ENCODE results near the gene NCBP3. TPM values are rescaled to one million over a fixed set of nuclear protein-coding genes. Genes with fewer than 3 reads are reported as not detected.

Gene NCBP3
- total RNA-seq, 1 donor, result 21.4 TPM

- no peaks in the 10 kb centered on the region for H3K79me2 ChIP-seq (ENCODE audit: insufficient read depth, low read length)
- H3K36me3 ChIP-seq (ENCODE audit: insufficient read depth, low read length), result peaks cover 13% of the 10 kb centered on the region
- peaks cover 61% of the 10 kb centered on the region for H3K4me1 ChIP-seq (ENCODE audit: insufficient read depth, low read length)
- no peaks in the 10 kb centered on the region for H3K9me3 ChIP-seq (ENCODE audit: low read depth, low read length)
- H3K4me3 ChIP-seq (ENCODE audit: insufficient read depth, low read length), result peak overlapping the region; percentile 9
- H2AFZ ChIP-seq (ENCODE audit: low read length), result no peak overlapping the region
- peak; percentile 61 for DNase-seq (ENCODE audit: insufficient read length, low spot score, missing footprints)
- peak overlapping the region; percentile 55 for H3K4me2 ChIP-seq (ENCODE audit: insufficient read depth, low read length)
- H3K27me3 ChIP-seq (ENCODE audit: insufficient read depth, low read length), result no peaks in the 10 kb centered on the region
- no peaks in the 10 kb centered on the region for H4K20me1 ChIP-seq (ENCODE audit: insufficient read depth, low read length)
- TF ChIP-seq, protein P1, sequence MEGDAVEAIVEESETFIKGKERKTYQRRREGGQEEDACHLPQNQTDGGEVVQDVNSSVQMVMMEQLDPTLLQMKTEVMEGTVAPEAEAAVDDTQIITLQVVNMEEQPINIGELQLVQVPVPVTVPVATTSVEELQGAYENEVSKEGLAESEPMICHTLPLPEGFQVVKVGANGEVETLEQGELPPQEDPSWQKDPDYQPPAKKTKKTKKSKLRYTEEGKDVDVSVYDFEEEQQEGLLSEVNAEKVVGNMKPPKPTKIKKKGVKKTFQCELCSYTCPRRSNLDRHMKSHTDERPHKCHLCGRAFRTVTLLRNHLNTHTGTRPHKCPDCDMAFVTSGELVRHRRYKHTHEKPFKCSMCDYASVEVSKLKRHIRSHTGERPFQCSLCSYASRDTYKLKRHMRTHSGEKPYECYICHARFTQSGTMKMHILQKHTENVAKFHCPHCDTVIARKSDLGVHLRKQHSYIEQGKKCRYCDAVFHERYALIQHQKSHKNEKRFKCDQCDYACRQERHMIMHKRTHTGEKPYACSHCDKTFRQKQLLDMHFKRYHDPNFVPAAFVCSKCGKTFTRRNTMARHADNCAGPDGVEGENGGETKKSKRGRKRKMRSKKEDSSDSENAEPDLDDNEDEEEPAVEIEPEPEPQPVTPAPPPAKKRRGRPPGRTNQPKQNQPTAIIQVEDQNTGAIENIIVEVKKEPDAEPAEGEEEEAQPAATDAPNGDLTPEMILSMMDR (IDR thresholded peaks at IDR 0.05; ENCODE audit: extremely low read depth, low read depth, low read length), result no peak
- H3K27ac ChIP-seq (ENCODE audit: low read depth, low read length), result peak overlapping the region; percentile 99
Measured at GRCh38 chr17:3803308-3803640, 42.8 kb downstream of the NCBP3 start.

- peak overlapping the region; percentile 55 for H3K4me2 ChIP-seq (ENCODE audit: insufficient read depth, low read length)
Measured at GRCh38 chr17:3802461-3803307, 43.4 kb downstream of the NCBP3 start.

GRCh38 chr17:3801792-3802191 lies 44.3 kb downstream of the NCBP3 start:
- peaks cover 5% of the 10 kb centered on the region for H3K36me3 ChIP-seq (ENCODE audit: insufficient read depth, low read length)
- no peaks in the 10 kb centered on the region for H4K20me1 ChIP-seq (ENCODE audit: insufficient read depth, low read length)
- peak; percentile 46 for DNase-seq (ENCODE audit: insufficient read length, low spot score, missing footprints)
- no peaks in the 10 kb centered on the region for H3K9me3 ChIP-seq (ENCODE audit: low read depth, low read length)
- H3K27me3 ChIP-seq (ENCODE audit: insufficient read depth, low read length), result no peaks in the 10 kb centered on the region
- H2AFZ ChIP-seq (ENCODE audit: low read length), result no peak overlapping the region
- no peaks in the 10 kb centered on the region for H3K79me2 ChIP-seq (ENCODE audit: insufficient read depth, low read length)
- H3K4me3 ChIP-seq (ENCODE audit: insufficient read depth, low read length), result no peak overlapping the region
- peaks cover 58% of the 10 kb centered on the region for H3K4me1 ChIP-seq (ENCODE audit: insufficient read depth, low read length)
- H3K27ac ChIP-seq (ENCODE audit: low read depth, low read length), result peak overlapping the region; percentile 99
- TF ChIP-seq, protein P1 (IDR thresholded peaks at IDR 0.05; ENCODE audit: extremely low read depth, low read depth, low read length), result no peak
- peak overlapping the region; percentile 55 for H3K4me2 ChIP-seq (ENCODE audit: insufficient read depth, low read length)

More at GRCh38 chr17:3802461-3803307, 43.4 kb downstream of the NCBP3 start:
- no peaks in the 10 kb centered on the region for H3K27me3 ChIP-seq (ENCODE audit: insufficient read depth, low read length)
- H3K36me3 ChIP-seq (ENCODE audit: insufficient read depth, low read length), result peaks cover 13% of the 10 kb centered on the region
- peak overlapping the region; percentile 25 for H3K4me3 ChIP-seq (ENCODE audit: insufficient read depth, low read length)
- H3K79me2 ChIP-seq (ENCODE audit: insufficient read depth, low read length), result no peaks in the 10 kb centered on the region
- TF ChIP-seq, protein P1 (IDR thresholded peaks at IDR 0.05; ENCODE audit: extremely low read depth, low read depth, low read length), result peak; percentile 5
- peak overlapping the region; percentile 99 for H3K27ac ChIP-seq (ENCODE audit: low read depth, low read length)
- H4K20me1 ChIP-seq (ENCODE audit: insufficient read depth, low read length), result no peaks in the 10 kb centered on the region
- H2AFZ ChIP-seq (ENCODE audit: low read length), result peak overlapping the region; percentile 66
- peak; percentile 93 for DNase-seq (ENCODE audit: insufficient read length, low spot score, missing footprints)
- no peaks in the 10 kb centered on the region for H3K9me3 ChIP-seq (ENCODE audit: low read depth, low read length)
- H3K4me1 ChIP-seq (ENCODE audit: insufficient read depth, low read length), result peaks cover 58% of the 10 kb centered on the region

DNA sequence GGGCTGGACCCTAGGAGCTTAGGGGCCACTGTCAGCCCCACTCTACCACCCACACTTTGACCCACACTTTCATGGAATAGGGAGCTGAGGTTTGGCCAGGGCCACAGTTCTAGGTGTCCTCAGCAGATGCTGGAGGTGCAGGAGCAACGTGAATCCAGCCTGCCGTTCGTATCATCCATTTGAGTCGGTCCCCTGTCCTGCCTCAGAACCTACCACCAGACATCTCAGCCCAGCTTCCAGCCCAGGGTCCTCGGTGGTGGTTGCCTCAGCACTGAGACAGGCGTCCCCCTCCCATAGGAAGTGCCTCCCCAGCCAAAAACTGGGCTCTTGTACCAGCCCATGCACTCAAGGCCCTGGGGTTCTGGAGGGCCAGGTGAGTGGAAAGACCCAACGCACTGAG lies 44.7 kb downstream of the NCBP3 start:
- Histone ChIP-seq H3K4me1 (ENCODE audit: insufficient read depth, low read length) (peaks cover 58% of the 10 kb centered on the region), H3K9me3 (ENCODE audit: low read depth, low read length) (no peaks in the 10 kb centered on the region), H3K36me3 (ENCODE audit: insufficient read depth, low read length) (peaks cover 3% of the 10 kb centered on the region), H3K4me3 (ENCODE audit: insufficient read depth, low read length) (no peak overlapping the region), H3K27me3 (ENCODE audit: insufficient read depth, low read length) (no peaks in the 10 kb centered on the region), H2AFZ (ENCODE audit: low read length) (no peak overlapping the region), H3K27ac (ENCODE audit: low read depth, low read length) (peak overlapping the region; percentile 99), H3K4me2 (ENCODE audit: insufficient read depth, low read length) (peak overlapping the region; percentile 55), H4K20me1 (ENCODE audit: insufficient read depth, low read length) (no peaks in the 10 kb centered on the region), H3K79me2 (ENCODE audit: insufficient read depth, low read length) (no peaks in the 10 kb centered on the region)
- peak; percentile 59 for DNase-seq (ENCODE audit: insufficient read length, low spot score, missing footprints)
- TF ChIP-seq, protein P1 (IDR thresholded peaks at IDR 0.05; ENCODE audit: extremely low read depth, low read depth, low read length), result no peak

Measured in osteoblast (primary cell).